Uterus (tissue), 2 donors: ENCODE data around the gene ROCK2.

Source experiments
- CTCF ChIP-seq, 4 experiments: fragments of 200-600 bp in 2 of 4; fragments of 450-650 bp in 2 of 4; sonication (generic) in 2 of 4; IDR thresholded peaks; one replicate each; pipeline ENCODE4 v1.5.1; 2016 to 2019; ENCODE audit warnings: antibody characterized with exemption in 4 of 4, mild to moderate bottlenecking in 2 of 4, moderate library complexity in 1 of 4
- POLR2A ChIP-seq, 2 donors: fragments of 450-650 bp; IDR thresholded peaks; one replicate each; pipeline ENCODE4 v1.6.1; 2016; ENCODE audit warnings: antibody characterized with exemption in 2 of 2, mild to moderate bottlenecking in 1 of 2, moderate library complexity in 1 of 2

GRCh38 chr2:11156396-11157075 lies 187.9 kb downstream of the ROCK2 start:
- no peak for TF ChIP-seq CTCF (IDR thresholded peaks at IDR 0.05)
- TF ChIP-seq POLR2A (IDR thresholded peaks at IDR 0.05): no peak
